HEK293 (cell line): ENCODE measurements around the gene KLF13.

ENCODE experiments used
- ATF2 ChIP-seq: fragments of 450-650 bp; formaldehyde crosslinking; IDR thresholded peaks from 2 replicates; pipeline ENCODE4 v1.5.1; 2016; ENCODE audit warnings: missing biosample characterization, missing genetic modification characterization, low read depth
- ELK4 ChIP-seq: IDR thresholded peaks from 2 replicates; pipeline ENCODE4 v1.6.1; 2011; ENCODE audit warnings: mild to moderate bottlenecking, low read depth, low read length, borderline replicate concordance
- HIC1 ChIP-seq: fragments of 450-650 bp; formaldehyde crosslinking; IDR thresholded peaks from 2 replicates; pipeline ENCODE4 v1.5.1; 2016; ENCODE audit warnings: missing biosample characterization, missing genetic modification characterization
- KLF16 ChIP-seq: fragments of 450-650 bp; formaldehyde crosslinking; IDR thresholded peaks from 2 replicates; pipeline ENCODE4 v1.5.1; 2017; ENCODE audit warnings: missing biosample characterization, missing genetic modification characterization
- KLF17 ChIP-seq: fragments of 450-650 bp; formaldehyde crosslinking; IDR thresholded peaks from 2 replicates; pipeline ENCODE4 v1.5.1; 2016; ENCODE audit warnings: missing biosample characterization, missing genetic modification characterization
- PATZ1 ChIP-seq: fragments of 450-650 bp; formaldehyde crosslinking; IDR thresholded peaks from 2 replicates; pipeline ENCODE4 v1.5.1; 2016; ENCODE audit warnings: missing biosample characterization, missing genetic modification characterization
- PRDM2 ChIP-seq: fragments of 450-650 bp; formaldehyde crosslinking; IDR thresholded peaks from 2 replicates; pipeline ENCODE4 v1.5.1; 2016; ENCODE audit warnings: missing biosample characterization, missing genetic modification characterization, borderline replicate concordance
- TSHZ1 ChIP-seq: fragments of 450-650 bp; formaldehyde crosslinking; IDR thresholded peaks from 2 replicates; pipeline ENCODE4 v1.5.1; 2016; ENCODE audit warnings: missing biosample characterization, missing genetic modification characterization, borderline replicate concordance
- ZNF140 ChIP-seq: fragments of 450-650 bp; formaldehyde crosslinking; IDR thresholded peaks from 2 replicates; pipeline ENCODE4 v1.5.1; 2016; ENCODE audit warnings: missing biosample characterization, missing genetic modification characterization
- ZNF19 ChIP-seq: fragments of 450-650 bp; formaldehyde crosslinking; IDR thresholded peaks from 2 replicates; pipeline ENCODE4; 2016; ENCODE audit warnings: missing biosample characterization, missing genetic modification characterization, low read depth
- ZNF394 ChIP-seq: fragments of 450-650 bp; formaldehyde crosslinking; IDR thresholded peaks from 2 replicates; pipeline ENCODE4 v1.5.1; 2016; ENCODE audit warnings: missing biosample characterization, missing genetic modification characterization, mild to moderate bottlenecking, moderate library complexity, borderline replicate concordance
- ZNF596 ChIP-seq: fragments of 450-650 bp; IDR thresholded peaks from 2 replicates; pipeline ENCODE4 v1.5.0; 2018; ENCODE audit warnings: missing biosample characterization, mild to moderate bottlenecking, missing genetic modification characterization, moderate library complexity

KLF13 gene

GRCh38 chr15:31378363-31378903 lies 51.8 kb downstream of the KLF13 start (continued):
- no peak for TF ChIP-seq PRDM2 (tag by site-specific recombination)
- no peak for TF ChIP-seq KLF16
- no peak for TF ChIP-seq ATF2 (tag by site-specific recombination)
- no peak for TF ChIP-seq PATZ1
- TF ChIP-seq ZNF596 (tag by site-specific recombination), result no peak
- no peak for TF ChIP-seq HIC1 (tag by site-specific recombination)
- TF ChIP-seq TSHZ1 (tag by site-specific recombination), result no peak
- TF ChIP-seq KLF17, result no peak
- TF ChIP-seq ZNF140 (tag by site-specific recombination), result no peak
- TF ChIP-seq ZNF394 (tag by site-specific recombination), result no peak
- no peak for TF ChIP-seq ZNF19 (tag by site-specific recombination)
- no peak for TF ChIP-seq ELK4
